Suprapubic skin (tissue), 4 donors: Measurements from ENCODE around the gene KCND2. TPM values are rescaled to one million over a fixed set of nuclear protein-coding genes. Genes with fewer than 3 reads are reported as not detected.

Experiments
- DNase-seq, 2 donors: peaks; one replicate each; pipeline ENCODE4 v3.0.0-alpha.2; 2019; ENCODE audit warnings: low spot score in 2 of 2
- H3K27ac ChIP-seq: fragments of 200-600 bp; sonication (generic); one replicate; pipeline ENCODE4 v1.5.1; 2019
- H3K27me3 ChIP-seq: fragments of 200-600 bp; sonication (generic); one replicate; pipeline ENCODE4 v1.5.1; 2019
- H3K36me3 ChIP-seq: fragments of 200-600 bp; sonication (generic); one replicate; pipeline ENCODE4 v1.5.1; 2019
- H3K4me1 ChIP-seq: fragments of 200-600 bp; sonication (generic); one replicate; pipeline ENCODE4 v1.5.1; 2019
- H3K4me3 ChIP-seq: fragments of 200-600 bp; sonication (generic); one replicate; pipeline ENCODE4 v1.5.1; 2019; ENCODE audit warnings: mild to moderate bottlenecking
- H3K9me3 ChIP-seq: fragments of 200-600 bp; sonication (generic); one replicate; pipeline ENCODE4 v1.5.1; 2019
- CTCF ChIP-seq, 2 donors: fragments of 200-600 bp in 1 of 2; fragments of 450-650 bp in 1 of 2; sonication (generic) in 1 of 2; IDR thresholded peaks; one replicate each; pipeline ENCODE4 v1.5.1; 2016 to 2019; ENCODE audit warnings: antibody characterized with exemption in 2 of 2, mild to moderate bottlenecking in 1 of 2, moderate library complexity in 1 of 2
- EP300 ChIP-seq: sonication (generic); formaldehyde crosslinking; IDR thresholded peaks from one replicate; pipeline ENCODE4 v1.6.1; 2017; ENCODE audit warnings: antibody characterized with exemption
- POLR2A ChIP-seq, 2 donors: fragments of 450-650 bp; IDR thresholded peaks; one replicate each; pipeline ENCODE4 v1.6.1; 2017; ENCODE audit warnings: antibody characterized with exemption in 2 of 2, mild to moderate bottlenecking in 2 of 2, moderate library complexity in 2 of 2
- POLR2AphosphoS5 ChIP-seq, 3 donors: sonication (generic); formaldehyde crosslinking; IDR thresholded peaks; one replicate each; pipeline ENCODE4 v1.6.1; 2017; ENCODE audit warnings: antibody characterized with exemption in 3 of 3
- WGBS: methylation state at CpG from one replicate; pipeline ENCODE4 v1.1.5; 2018; 5-methylcytosine and 5-hydroxymethylcytosine counted together
- total RNA-seq, 4 donors: library from RNA; depleted of rRNA; stranded (reverse); fragments of >200 nt; gene quantifications; one replicate each; pipeline ENCODE4 v1.1.0, GENCODE V29; 2016

Gene KCND2
- total RNA-seq, 4 donors from 2014 or later, result 0.16 TPM; not detected in 3

GRCh38 chr7:120735791-120736190 lies 462.8 kb downstream of the KCND2 start:
- Histone ChIP-seq H3K27me3 (no peaks in the 10 kb centered on the region), H3K27ac (no peak overlapping the region), H3K4me3 (no peak overlapping the region), H3K4me1 (no peaks in the 10 kb centered on the region), H3K36me3 (no peaks in the 10 kb centered on the region), H3K9me3 (no peaks in the 10 kb centered on the region)
- TF ChIP-seq EP300 (no peak), POLR2A (IDR thresholded peaks at IDR 0.05) (no peak), POLR2AphosphoS5 (IDR thresholded peaks at IDR 0.05) (no peak), CTCF (IDR thresholded peaks at IDR 0.05) (no peak)
- no peak for DNase-seq
- 11% methylated on average over 2 of the region's 2 CpGs for WGBS

GRCh38 chr7:120738816-120739215 lies 465.8 kb downstream of the KCND2 start:
- no peaks in the 10 kb centered on the region for H3K4me1 ChIP-seq
- no peaks in the 10 kb centered on the region for H3K9me3 ChIP-seq
- TF ChIP-seq POLR2AphosphoS5 (IDR thresholded peaks at IDR 0.05) (no peak), POLR2A (IDR thresholded peaks at IDR 0.05) (no peak)
- WGBS, result 70% methylated on average over 3 of the region's 3 CpGs
- no peaks in the 10 kb centered on the region for H3K36me3 ChIP-seq
- no peaks in the 10 kb centered on the region for H3K27me3 ChIP-seq
- H3K27ac ChIP-seq, result no peak overlapping the region
- no peak overlapping the region for H3K4me3 ChIP-seq
- DNase-seq, result no peak

GRCh38 chr7:120740348-120740747 lies 467.4 kb downstream of the KCND2 start:
- Histone ChIP-seq H3K27ac (no peak overlapping the region), H3K4me1 (no peaks in the 10 kb centered on the region), H3K4me3 (no peak overlapping the region), H3K9me3 (no peaks in the 10 kb centered on the region), H3K27me3 (no peaks in the 10 kb centered on the region), H3K36me3 (no peaks in the 10 kb centered on the region)
- 49% methylated on average over 3 of the region's 3 CpGs for WGBS
- TF ChIP-seq POLR2A (IDR thresholded peaks at IDR 0.05) (no peak), EP300 (no peak), POLR2AphosphoS5 (IDR thresholded peaks at IDR 0.05) (no peak), CTCF (IDR thresholded peaks at IDR 0.05) (no peak)
- DNase-seq, result no peak

GRCh38 chr7:120741371-120742042 lies 468.5 kb downstream of the KCND2 start:
- WGBS, result 78% methylated on average over 7 of the region's 7 CpGs
- H3K4me3 ChIP-seq, result no peak overlapping the region
- H3K27me3 ChIP-seq, result no peaks in the 10 kb centered on the region
- no peak overlapping the region for H3K27ac ChIP-seq
- TF ChIP-seq POLR2A (IDR thresholded peaks at IDR 0.05) (no peak), POLR2AphosphoS5 (IDR thresholded peaks at IDR 0.05) (no peak), EP300 (no peak), CTCF (IDR thresholded peaks at IDR 0.05) (no peak)
- no peaks in the 10 kb centered on the region for H3K4me1 ChIP-seq
- DNase-seq, result no peak
- no peaks in the 10 kb centered on the region for H3K9me3 ChIP-seq
- no peaks in the 10 kb centered on the region for H3K36me3 ChIP-seq

GRCh38 chr7:120742372-120742771 lies 469.4 kb downstream of the KCND2 start:
- H3K4me1 ChIP-seq, result no peaks in the 10 kb centered on the region
- WGBS, result 50% methylated on average over 5 of the region's 5 CpGs
- TF ChIP-seq POLR2A (IDR thresholded peaks at IDR 0.05) (no peak), EP300 (no peak), POLR2AphosphoS5 (IDR thresholded peaks at IDR 0.05) (no peak), CTCF (IDR thresholded peaks at IDR 0.05) (no peak)
- H3K4me3 ChIP-seq, result no peak overlapping the region
- no peaks in the 10 kb centered on the region for H3K9me3 ChIP-seq
- no peaks in the 10 kb centered on the region for H3K27me3 ChIP-seq
- no peak for DNase-seq
- no peak overlapping the region for H3K27ac ChIP-seq
- H3K36me3 ChIP-seq, result no peaks in the 10 kb centered on the region

- no peaks in the 10 kb centered on the region for H3K27me3 ChIP-seq
- no peaks in the 10 kb centered on the region for H3K9me3 ChIP-seq
- H3K27ac ChIP-seq, result no peak overlapping the region
- no peak overlapping the region for H3K4me3 ChIP-seq
- no peak for DNase-seq
- no peaks in the 10 kb centered on the region for H3K36me3 ChIP-seq
- H3K4me1 ChIP-seq, result no peaks in the 10 kb centered on the region
- WGBS, result 63% methylated on average over 3 of the region's 3 CpGs
- TF ChIP-seq POLR2AphosphoS5 (IDR thresholded peaks at IDR 0.05), result no peak
- no peak for TF ChIP-seq CTCF (IDR thresholded peaks at IDR 0.05)
- TF ChIP-seq EP300, result no peak
- no peak for TF ChIP-seq POLR2A (IDR thresholded peaks at IDR 0.05)
Observed at GRCh38 chr7:120743128-120743527, 470.2 kb downstream of the KCND2 start.
